HG03060 (cell line): ENCODE results near the gene IFNLR1.
"Not testable (repeated sequence)": the region's sequence is repeated elsewhere in the genome, so short reads cannot be mapped to it uniquely, and the experiment has no call there.

Experiments used
- ATAC-seq: cut with Tn5 transposase; IDR thresholded peaks from one replicate; pipeline ENCODE4 v1.9.1; 2021; ENCODE audit warnings: low read depth, moderate number of reproducible peaks; ENCODE audit not compliant: unreplicated experiment

Gene IFNLR1

DNA sequence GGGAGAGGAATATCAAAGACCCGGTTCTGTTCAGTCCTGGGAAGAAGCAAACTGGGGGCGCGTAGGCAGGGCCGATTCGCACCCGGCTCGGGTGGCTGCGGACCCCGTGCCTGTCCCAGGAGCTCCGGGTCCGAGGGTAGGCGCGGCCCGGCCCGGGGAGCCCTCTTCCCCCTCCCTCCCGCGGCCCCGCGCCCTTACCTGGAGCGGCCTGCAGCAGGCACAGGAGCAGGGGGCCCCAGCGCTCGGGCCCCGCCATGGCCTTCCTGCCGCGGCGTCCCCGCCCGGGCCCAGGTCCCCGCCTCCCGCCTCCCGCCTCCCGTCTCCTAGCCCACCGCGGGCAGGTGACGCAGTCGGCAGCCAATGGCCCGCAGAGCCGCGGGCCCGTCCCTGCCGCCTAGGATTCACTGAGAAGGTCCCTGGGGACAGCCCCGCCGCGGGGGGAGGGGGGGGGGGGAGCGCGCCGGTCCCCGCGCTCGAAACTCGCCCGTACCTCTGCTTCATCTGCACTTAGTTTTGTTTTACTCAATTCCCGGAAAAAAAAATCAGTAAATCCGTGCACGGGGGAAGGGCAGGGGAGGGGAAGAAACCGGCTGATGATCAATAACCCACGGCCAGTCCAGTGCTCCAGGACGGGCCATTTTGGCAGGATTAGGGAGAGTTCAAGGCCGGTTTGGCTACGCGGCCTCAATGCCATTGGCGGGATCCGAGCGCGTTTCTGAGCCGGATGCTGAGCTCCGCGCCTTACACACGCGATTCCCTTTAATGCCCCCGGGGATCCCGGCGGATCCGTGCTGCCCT lies at the start of gene IFNLR1:
TSS of gene IFNLR1 (minus strand) at position 297 of the 798 bp plus-strand sequence. CDS start at position 256, 41 bp downstream.
- ATAC-seq, result no peak

DNA sequence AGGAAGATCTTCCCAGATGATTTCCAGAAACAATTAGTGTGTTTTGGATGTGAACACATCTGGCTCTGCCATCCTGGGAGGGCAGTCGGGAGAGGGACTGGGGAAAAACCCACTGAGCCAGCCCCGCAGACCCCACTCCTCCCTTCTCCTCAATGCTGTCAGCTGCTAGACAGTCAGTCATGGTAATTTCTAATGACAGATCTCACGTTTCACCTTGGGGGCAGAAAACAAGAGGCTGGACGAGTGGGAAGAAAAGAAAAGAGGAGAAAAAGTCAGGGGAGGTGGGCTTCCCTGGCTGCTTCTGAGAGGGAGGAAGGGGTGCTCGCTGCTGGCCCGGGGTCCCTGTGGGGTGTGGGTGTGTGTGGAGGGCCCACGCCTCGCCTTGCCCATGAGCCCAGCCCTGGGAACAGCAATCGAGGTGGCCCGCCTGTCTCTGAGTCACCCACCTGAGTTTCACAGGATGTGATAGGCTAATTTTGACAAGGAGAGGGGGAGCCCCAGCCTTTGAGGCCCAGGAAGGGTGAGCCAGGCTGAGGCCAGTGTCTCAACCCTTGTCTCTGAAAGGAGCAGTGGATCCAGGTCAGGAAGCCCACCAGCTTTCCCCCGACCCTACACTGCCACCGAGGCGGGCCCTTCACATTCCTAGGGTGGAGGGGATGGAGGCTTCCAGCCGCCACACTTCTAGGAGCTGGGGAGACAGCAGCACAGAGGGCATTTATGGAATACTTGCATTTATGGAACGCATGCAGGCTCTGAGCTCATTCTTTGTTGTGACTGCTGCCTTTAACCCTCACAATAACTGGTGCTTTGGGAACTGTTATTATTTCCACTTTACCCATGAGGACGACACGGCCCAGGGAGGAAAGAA lies 49.1 kb upstream of the IFNLR1 start:
- ATAC-seq, result no peak

DNA sequence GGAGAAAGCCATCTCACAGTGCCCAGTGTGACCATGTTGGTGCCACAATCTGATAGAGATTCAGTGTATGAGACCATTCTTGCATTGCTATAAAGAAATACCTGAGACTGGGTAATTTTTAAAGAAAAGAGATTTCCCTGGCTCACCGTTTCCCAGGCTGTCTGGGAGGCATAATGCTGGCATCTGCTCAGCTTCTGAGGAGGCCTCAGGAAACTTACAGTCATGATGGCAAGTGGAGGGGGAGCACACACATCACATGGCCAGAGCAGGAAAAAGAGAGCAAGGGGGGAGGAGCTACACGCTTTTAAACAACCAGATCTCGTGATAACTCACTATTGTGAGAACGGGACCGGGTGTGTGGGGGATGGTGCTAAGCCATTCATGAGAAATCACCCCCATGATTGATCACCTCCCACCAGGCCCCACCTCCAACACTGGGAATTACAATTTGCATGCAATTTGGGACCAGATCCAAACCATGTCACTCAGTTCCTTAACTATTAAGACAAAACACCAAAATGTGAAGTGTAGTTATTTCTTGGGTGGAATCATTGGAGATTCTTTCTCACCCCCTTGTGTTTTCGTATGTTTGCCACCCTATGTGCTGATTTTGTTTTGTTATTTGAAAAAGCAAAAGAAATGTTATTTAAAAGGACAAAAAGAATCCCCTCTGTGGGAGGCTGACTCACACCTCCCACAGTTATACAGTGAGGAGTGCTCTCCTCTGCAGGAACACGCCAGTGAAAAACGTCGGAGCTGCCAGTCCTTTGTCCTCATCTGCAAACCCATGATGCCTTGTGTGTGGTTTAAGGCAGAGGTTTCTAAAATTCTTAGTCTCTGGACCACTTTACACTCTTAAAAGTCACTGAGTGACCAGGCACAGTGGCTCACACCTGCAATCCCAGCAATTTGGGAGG lies 46.9 kb upstream of the IFNLR1 start:
- ATAC-seq, result no peak

DNA sequence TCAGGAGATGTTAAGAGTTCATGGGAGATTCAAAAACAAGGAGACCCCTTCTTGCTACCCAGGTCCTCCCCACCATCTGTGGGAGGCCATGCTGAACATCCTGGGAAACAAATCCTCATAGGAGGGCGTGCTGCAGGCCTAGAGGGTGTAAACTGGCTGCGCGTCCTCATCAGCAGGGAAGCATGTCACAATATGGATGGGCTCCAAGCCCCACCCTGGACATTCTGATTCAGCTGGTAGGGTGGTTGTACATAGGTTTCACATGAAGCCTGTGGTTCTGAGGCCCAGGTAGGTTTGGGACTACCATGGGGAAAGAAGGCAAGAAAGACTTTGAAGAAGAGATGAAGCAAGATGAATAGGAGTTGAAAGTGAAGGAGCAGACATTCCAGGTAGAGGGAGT lies 44.6 kb upstream of the IFNLR1 start:
- ATAC-seq, result no peak

DNA sequence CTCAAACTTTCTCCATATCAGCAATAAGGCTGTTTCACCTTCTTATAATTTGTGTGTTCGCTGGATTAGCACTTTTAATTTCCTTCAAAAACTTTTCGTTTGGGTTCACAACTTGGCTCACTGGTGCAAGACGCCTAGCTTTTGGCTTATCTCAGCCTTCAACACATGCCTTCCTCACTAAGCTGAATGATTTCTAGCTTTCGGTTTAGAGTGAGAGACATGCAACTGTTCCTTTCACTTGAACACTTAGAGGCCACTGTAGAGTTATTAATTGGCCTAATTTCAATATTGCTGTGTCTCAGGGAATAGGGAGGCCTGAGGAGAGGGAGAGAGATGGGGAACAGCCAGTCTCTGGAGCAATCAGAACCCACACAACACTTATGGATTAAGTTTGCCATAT lies 41.2 kb upstream of the IFNLR1 start:
- ATAC-seq, result no peak

DNA sequence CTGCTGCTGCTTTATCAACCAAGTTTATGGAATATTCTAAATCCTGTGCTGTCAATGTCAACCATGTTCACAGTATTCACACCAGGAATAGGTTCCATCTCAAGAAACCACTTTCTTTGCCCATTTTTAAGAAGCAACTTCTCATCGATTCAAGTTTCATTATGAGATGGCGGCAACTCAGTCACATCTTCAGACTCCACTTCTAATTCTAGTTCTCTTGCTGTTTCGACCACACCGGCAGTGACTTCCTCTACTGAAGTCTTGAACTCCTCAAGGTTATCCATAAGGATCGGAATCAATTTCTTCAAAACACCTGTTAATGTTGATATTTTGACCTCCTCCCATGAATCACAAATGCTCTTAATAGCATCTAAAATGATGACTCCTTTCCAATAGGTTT lies 39.7 kb upstream of the IFNLR1 start:
- ATAC-seq, result no peak

DNA sequence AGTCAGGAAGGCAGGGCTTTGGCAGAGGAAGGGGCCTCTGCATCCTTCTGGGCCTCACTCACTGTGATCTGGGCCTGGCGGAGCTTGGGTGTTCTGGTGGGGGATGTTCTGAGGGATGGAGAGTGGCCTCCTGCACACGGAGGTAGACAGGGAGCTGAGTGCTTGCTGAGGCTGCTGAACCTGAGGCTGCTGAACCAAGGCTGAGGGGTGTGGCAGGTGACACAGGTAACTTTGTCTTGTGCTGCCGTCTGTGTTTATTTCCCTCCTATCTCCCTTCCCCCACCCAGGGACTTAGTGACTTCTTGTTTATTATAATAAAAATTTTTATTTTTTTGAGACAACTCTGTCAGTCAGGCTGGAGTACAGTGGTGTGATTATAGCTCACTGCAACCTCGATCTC lies 37.7 kb upstream of the IFNLR1 start:
- ATAC-seq, result no peak

DNA sequence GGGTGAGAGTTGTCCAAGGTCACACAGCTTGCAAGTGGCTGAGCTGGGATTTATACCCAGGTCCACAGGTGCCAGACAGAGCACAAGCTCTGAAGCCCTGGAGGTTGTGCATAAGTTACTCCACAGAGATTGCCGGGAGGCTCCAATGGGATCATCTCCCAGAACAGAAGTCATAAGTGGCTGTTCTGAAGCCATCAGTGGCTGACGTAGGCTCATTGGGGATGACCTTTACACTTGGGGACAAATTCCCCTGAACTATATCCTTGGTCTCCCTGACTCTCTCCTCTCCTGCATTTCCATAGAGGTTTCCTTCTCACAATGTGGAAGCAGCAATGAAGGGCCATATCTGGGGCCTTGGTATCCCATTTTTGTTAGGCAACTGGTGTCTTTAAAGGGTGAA lies 37.0 kb upstream of the IFNLR1 start:
- ATAC-seq, result no peak

DNA sequence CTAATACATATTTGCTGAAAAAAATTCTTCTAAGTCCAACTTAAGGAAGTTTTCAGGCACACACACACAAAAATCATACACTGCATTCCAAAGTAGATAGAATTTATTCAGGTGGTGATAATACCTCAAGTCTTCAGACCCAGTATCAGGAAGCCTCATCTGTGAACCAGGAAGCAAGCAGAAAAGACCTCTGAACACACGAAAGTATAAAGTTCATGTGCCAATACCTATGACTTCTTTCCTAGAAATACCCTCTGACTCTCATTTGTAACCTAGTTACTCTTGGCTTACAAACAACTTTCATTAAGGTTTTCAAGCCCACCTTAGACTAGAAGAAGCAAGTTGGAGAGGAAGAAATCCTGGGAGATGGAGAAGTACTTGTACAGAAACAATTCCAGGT lies 35.7 kb upstream of the IFNLR1 start:
- ATAC-seq, result no peak

DNA sequence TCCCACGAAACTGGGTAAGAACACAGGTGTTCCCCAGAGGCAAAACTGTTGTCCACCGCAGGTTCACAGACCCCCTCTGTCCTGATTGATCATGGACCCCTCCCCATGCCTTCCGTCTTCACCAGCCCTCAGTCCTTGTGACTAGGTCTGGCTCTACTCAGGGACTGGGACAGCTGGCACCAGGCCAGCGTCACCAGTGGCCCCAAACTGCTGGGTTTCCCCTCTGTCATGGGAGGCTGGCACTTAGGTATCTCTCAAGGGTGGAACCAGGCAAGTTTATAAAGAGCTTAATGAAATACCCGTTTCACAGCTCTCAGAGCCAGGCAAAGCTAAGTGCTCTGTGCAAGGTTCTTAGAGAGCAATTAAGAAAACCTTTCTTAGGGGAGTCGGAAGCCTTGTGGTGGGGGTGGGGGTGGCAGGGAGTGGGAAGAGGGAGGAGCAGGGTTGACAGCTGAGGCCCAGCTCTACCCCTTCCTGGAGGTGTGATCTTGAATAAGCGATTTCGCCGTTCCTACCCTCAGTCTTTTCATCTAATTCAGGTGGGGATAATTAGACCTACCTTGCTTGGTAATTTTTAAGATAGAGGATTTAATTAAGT lies 35.0 kb upstream of the IFNLR1 start:
- no peak for ATAC-seq

DNA sequence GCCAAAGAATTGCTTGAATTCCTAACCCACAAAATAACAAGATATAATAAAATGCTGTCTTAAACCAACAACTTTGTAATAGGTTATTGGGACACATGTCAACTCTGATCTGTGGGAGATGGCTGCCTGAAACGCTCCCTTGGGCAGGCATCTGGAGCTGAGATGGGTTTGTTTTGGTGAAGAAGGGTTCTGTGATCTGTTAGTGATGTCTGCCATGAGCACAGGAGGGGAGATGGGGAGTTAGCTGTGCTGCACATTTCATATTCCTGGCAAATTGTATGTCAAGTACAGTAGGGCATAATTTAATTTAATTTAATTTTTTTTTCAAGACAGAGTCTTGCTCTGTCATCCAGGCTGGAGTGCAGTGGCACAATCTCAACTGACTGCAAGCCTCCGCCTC lies 34.2 kb upstream of the IFNLR1 start:
- no peak for ATAC-seq

DNA sequence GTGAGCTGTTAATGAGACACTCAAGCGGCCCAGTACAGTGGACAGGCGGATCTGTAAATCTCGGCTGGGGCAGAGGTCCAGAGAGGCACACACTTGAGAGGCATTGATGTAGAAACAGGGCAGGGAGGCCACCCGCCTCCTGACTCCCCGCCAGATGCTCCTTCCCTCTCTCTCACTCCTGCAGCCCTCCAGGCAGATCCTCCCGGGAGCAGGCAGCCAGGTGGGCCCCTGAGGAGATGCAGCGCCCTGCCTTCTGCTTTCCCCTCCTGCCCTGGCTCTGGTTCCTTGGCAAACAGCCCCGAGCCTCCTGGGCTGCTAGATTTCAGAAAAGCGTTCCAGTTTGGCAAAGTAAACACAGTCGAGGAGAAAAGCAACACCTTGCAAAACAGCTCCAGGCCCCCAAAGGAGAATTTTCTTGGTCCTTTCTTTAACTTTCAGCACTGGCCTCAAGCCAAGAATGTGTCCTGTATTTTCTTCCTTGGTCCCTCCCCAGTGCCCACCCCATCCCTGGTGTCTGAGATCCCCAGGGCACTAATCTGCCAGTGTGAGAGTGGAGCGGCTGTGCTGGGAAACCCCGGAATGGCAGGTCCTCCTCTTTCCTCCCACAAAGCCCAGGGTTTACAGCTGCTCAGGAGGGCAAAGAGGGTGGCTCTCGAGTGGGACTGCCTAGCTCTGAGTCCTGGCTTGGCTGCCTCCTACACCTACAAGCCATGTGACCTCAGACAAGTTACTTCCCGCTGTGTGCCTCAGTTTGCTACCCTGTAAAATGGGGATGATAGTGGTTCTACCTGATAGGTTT lies 29.4 kb upstream of the IFNLR1 start:
- no peak for ATAC-seq

DNA sequence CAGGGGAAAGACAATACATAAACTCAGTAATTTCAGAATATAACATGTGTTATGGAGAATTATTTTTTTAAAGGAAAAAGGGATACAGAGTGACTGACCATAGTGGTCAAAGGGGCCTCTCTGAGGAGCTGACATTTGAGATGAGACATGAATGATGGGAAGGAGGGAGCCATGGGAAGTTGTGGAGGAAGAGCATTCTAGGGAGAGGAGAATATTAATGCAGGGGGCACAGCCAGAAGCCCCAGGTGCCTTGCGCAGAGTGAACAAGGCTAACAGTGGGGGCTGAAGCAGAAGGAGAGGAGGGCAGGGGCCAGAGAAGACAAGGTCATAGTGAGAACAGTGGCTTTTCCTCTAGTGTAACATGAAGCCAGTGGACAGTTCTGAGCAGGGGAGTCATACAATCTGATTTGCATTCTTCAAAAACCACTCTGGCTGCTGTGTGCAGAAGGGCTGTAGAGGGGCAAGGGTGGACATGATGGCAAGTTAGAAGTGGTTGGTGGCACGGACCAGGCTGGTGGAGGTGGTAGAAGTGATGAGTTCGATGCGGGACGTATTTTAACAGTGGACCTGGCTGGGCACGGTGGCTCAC lies 28.2 kb upstream of the IFNLR1 start:
- no peak for ATAC-seq

DNA sequence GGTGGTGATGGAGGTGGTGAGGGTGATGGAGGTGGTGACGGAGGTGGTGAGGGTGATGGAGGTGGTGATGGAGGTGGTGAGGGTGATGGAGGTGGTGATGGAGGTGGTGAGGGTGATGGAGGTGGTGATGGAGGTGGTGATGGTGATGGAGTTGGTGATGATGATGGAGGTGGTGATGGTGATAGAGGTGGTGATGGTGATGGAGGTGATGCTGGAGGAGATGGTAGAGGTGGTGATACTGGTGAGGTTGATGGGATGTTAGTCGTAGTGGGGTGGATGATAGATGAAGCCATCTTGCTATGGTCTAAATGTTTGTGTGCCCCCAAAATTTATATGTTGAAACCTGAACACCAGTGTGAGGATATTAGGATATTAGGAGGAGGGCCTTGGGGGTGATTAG lies 25.3 kb upstream of the IFNLR1 start:
- no peak for ATAC-seq

DNA sequence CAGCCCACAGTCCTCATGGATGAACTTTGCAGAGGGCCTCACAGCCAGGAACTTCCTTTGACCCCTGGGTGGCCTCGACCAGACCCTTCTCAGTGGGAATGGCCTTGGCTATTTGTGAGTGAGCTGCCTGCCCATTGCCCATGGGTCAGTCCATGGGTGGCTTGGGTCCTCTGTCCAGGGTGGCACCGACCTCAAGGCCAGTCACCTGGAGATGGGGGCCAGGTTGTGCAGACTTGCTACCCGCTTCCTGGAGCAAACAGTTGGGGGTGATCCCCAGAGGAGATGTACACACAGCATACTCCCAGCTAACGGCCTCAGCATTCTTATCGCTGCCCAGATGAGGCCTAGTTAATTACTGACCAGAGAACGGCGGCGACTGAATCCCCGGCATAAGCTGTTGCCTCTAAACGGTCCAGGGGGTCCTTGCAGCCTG lies 23.1 kb upstream of the IFNLR1 start:
- no peak for ATAC-seq

DNA sequence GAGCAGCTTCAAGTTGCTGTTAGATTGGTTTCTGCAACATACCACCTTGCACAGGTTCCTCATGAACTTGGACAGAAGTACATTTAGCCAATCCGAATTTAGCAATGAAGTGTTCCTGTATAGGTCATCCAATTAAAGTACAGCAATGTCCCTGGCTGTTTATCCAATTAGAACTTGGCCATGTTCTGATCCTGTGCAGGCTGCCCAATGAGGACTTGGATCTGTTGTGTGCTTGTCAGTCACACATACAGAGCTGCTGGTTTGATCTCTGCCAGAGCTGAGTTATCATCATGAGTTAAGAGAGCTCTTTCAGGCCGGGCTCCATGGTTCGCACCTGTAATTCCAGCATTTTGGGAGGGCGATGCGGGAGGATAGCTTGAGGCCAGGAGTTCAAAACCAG lies 22.0 kb upstream of the IFNLR1 start:
- no peak for ATAC-seq

DNA sequence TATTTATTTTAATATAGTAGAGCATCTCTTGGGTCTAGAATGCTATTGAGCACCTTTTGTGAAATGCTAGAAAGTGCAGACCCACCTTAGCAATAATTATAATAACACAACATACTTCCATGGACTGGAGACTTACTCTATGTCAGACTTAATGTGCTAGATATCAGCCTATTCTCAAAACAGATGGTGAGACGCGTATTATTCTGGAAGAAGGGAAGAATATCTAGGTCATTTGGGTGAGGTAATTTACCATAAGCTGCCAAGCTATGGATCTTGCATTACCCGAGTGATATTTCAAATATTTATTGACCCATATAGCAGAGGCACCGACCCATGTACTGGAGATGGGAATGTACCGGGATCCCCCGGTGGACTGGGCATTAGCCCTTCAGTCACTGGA lies 20.6 kb upstream of the IFNLR1 start:
- no peak for ATAC-seq

DNA sequence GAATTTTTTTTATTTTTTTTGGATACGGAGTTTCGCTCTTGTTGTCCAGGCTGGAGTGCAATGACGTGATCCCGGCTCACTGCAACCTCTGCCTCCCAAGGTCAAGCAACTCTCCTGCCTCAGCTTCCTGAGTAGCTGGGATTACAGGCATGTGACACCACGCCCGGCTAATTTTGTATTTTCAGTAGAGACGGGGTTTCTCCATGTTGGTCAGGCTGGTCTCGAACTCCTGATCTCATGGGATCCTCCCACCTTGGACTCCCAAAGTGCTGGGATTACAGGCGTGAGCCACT lies 20.3 kb upstream of the IFNLR1 start:
- ATAC-seq, result not testable (repeated sequence)
